K562 (cell line): ENCODE measurements around the gene LRRC59. TPM values are rescaled to one million over a fixed set of nuclear protein-coding genes. Genes with fewer than 3 reads are reported as not detected.

Experiments
- ARHGAP35 ChIP-seq: fragments of 450-650 bp; IDR thresholded peaks from 2 replicates; pipeline ENCODE4 v1.6.1; 2018; ENCODE audit not compliant: partially characterized antibody
- ARID1B ChIP-seq: fragments of 450-650 bp; IDR thresholded peaks from 2 replicates; pipeline ENCODE4 v1.6.1; 2016; ENCODE audit warnings: antibody characterized with exemption, mild to moderate bottlenecking, inconsistent platforms
- CCNT2 ChIP-seq: IDR thresholded peaks from 2 replicates; pipeline ENCODE4 v1.6.1; 2011; ENCODE audit warnings: borderline replicate concordance, low read depth, mild to moderate bottlenecking, moderate library complexity, mixed read lengths, low read length; ENCODE audit not compliant: insufficient read length; ENCODE audit errors: extremely low read depth
- CTCF ChIP-seq, 3 experiments: IDR thresholded peaks in 2 of 3; conservative IDR thresholded peaks in 1 of 3; 2 replicates each; pipeline ENCODE4 v1.5.1; 2011 to 2012; ENCODE audit warnings: low read length in 3 of 3, mild to moderate bottlenecking in 3 of 3, control low read depth in 2 of 3, improper control_type of control experiment in 1 of 3, inconsistent platforms in 1 of 3, low read depth in 1 of 3, mixed read lengths in 1 of 3, moderate library complexity in 1 of 3; ENCODE audit not compliant: insufficient read depth in 2 of 3
- EGR1 ChIP-seq: fragments of 450-650 bp; conservative IDR thresholded peaks from 2 replicates; pipeline ENCODE4 v1.6.1; 2017; ENCODE audit warnings: mild to moderate bottlenecking
- ELK3 ChIP-seq: fragments of 450-650 bp; formaldehyde crosslinking; IDR thresholded peaks from 2 replicates; pipeline ENCODE4 v1.4.0; 2020; ENCODE audit warnings: mild to moderate bottlenecking
- HDAC2 ChIP-seq: fragments of 450-650 bp; IDR thresholded peaks from 2 replicates; pipeline ENCODE4 v1.6.1; 2016; ENCODE audit warnings: mild to moderate bottlenecking
- HLTF ChIP-seq: fragments of 450-650 bp; IDR thresholded peaks from 2 replicates; pipeline ENCODE4 v1.6.1; 2016
- HMBOX1 ChIP-seq: sonication (generic); IDR thresholded peaks from 2 replicates; pipeline ENCODE4 v1.6.1; 2016
- ILF3 ChIP-seq: fragments of 450-650 bp; IDR thresholded peaks from 2 replicates; pipeline ENCODE4 v1.6.1; 2018; ENCODE audit warnings: antibody characterized with exemption, mild to moderate bottlenecking, moderate library complexity, borderline replicate concordance
- KLF6 ChIP-seq: fragments of 250-450 bp; sonication (Bioruptor Pico); IDR thresholded peaks from 2 replicates; pipeline ENCODE4 v1.4.0; 2020; ENCODE audit warnings: mild to moderate bottlenecking, moderate library complexity, borderline replicate concordance
- NUFIP1 ChIP-seq: fragments of 450-650 bp; IDR thresholded peaks from 2 replicates; pipeline ENCODE4 v1.6.1; 2018; ENCODE audit not compliant: partially characterized antibody
- PHTF2 ChIP-seq: fragments of 250-450 bp; sonication (Bioruptor Pico); IDR thresholded peaks from 2 replicates; pipeline ENCODE4 v1.5.0; 2021; ENCODE audit warnings: mild to moderate bottlenecking
- RCOR1 ChIP-seq, 2 experiments: IDR thresholded peaks; 2 replicates each; pipeline ENCODE4 v1.6.1; 2012; ENCODE audit warnings: low read depth in 2 of 2, low read length in 2 of 2, borderline replicate concordance in 1 of 2, improper control_type of control experiment in 1 of 2
- RREB1 ChIP-seq: fragments of 250-450 bp; sonication (Bioruptor Pico); IDR thresholded peaks from 2 replicates; pipeline ENCODE4 v1.4.0; 2020
- SOX6 ChIP-seq: fragments of 450-650 bp; IDR thresholded peaks from 2 replicates; pipeline ENCODE4 v1.6.1; 2014; ENCODE audit warnings: mild to moderate bottlenecking
- WHSC1 ChIP-seq: IDR thresholded peaks from one replicate; pipeline ENCODE4 v1.6.1; 2012; ENCODE audit warnings: low read length, control low read depth, inconsistent platforms
- YBX1 ChIP-seq: fragments of 450-650 bp; IDR thresholded peaks from 2 replicates; pipeline ENCODE4 v1.7.1; 2016; ENCODE audit warnings: mild to moderate bottlenecking
- ZNF165 ChIP-seq: fragments of 250-450 bp; sonication (Bioruptor Pico); IDR thresholded peaks from 2 replicates; pipeline ENCODE4 v1.4.0; 2020; ENCODE audit warnings: borderline replicate concordance
- polyA plus RNA-seq, 8 experiments: library from polyadenylated mRNA; depleted of rRNA in 4 of 8; stranded (reverse) in 5 of 8; unstranded in 3 of 8; fragments of >200 nt; fragmentation: Nextera tagmentation in 2 of 8; fragmentation: Illumina TruSeq in 1 of 8; extraction: Ambion mirVana in 2 of 8; extraction: Trizol in 1 of 8; gene quantifications; 2 replicates each; pipeline versions ENCODE4 v1.2.1 to v1.2.3, GENCODE V29; 2011 to 2014; ENCODE audit warnings: inconsistent platforms in 1 of 8, missing spikeins in 1 of 8
- total RNA-seq, 7 experiments: library from RNA; depleted of rRNA in 6 of 7; stranded (reverse); fragments of >200 nt in 6 of 7; fragmentation: Illumina TruSeq in 2 of 7; extraction: Trizol in 2 of 7; gene quantifications; 2 replicates each; pipeline versions ENCODE4 v1.2.1 to v1.2.3, GENCODE V29; 2011 to 2021; ENCODE audit warnings: low replicate concordance in 1 of 7

The LRRC59 gene
- total and polyA plus RNA-seq, 9 of the 15 experiments (the other 6 are each of a cell fraction or from before 2014, with no cell fraction given): 27.8 to 244 (median 154) TPM

- TF ChIP-seq RREB1 (CRISPR knock-in tag) (no peak), ILF3 (peak; percentile 83; the same call in 1 of the 2 replicates), HLTF (0 out of 2 replicates have a peak, but pooled peaks have one; percentile 21), RCOR1 (IDR thresholded peaks at IDR 0.05; ENCODE audit: borderline replicate concordance in 1 of 2, low read depth in 2 of 2, low read length in 2 of 2) (peak in 1 of 2 experiments; percentile 64; a peak in 1 of 4 replicates), NUFIP1 (no peak), EGR1 (peak; percentile 42), CCNT2 (peak; percentile 95), ELK3 (CRISPR knock-in tag) (no peak), PHTF2 (CRISPR knock-in tag) (no peak), HDAC2 (0 out of 2 replicates have a peak, but pooled peaks have one; percentile 40), KLF6 (no peak), CTCF (IDR thresholded peaks at IDR 0.05 in 2 of 3, conservative IDR thresholded peaks at IDR 0.05 in 1 of 3; ENCODE audit: insufficient read depth in 2 of 3, low read depth in 1 of 3, low read length in 3 of 3) (peak; percentile 92 to 97 (median 95)), ZNF165 (no peak), SOX6 (peak; percentile 82), WHSC1 (no peak), ARID1B (peak; percentile 47; the same call in 1 of the 2 replicates), ARHGAP35 (no peak), YBX1 (no peak), HMBOX1 (no peak)
These were observed at the start of gene LRRC59 (continued) for GRCh38 chr17:50397111-50397918.
